ENCODE data around the gene B3GAT3.

DNA sequence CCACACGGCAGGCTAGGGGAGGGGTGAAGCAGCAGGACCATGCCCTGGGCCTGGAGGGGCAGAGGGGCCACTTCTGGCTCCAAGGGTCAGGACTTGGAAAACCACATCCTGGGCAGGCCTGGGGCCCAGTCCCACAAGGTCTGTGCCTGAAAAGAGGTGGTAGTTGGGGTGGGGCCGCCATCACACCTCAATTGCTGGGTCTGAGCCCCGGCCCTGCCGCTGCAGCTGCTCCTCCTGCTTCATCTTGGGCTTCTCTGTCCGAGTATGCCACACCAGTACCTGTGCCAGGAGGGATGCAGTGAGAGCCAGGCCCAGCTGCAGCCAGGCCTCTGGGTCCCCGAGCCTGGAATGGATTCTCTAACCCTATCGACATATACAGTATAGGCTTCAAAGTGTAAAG lies 6.3 kb downstream of the B3GAT3 start:
- TF ChIP-seq, protein P1, sequence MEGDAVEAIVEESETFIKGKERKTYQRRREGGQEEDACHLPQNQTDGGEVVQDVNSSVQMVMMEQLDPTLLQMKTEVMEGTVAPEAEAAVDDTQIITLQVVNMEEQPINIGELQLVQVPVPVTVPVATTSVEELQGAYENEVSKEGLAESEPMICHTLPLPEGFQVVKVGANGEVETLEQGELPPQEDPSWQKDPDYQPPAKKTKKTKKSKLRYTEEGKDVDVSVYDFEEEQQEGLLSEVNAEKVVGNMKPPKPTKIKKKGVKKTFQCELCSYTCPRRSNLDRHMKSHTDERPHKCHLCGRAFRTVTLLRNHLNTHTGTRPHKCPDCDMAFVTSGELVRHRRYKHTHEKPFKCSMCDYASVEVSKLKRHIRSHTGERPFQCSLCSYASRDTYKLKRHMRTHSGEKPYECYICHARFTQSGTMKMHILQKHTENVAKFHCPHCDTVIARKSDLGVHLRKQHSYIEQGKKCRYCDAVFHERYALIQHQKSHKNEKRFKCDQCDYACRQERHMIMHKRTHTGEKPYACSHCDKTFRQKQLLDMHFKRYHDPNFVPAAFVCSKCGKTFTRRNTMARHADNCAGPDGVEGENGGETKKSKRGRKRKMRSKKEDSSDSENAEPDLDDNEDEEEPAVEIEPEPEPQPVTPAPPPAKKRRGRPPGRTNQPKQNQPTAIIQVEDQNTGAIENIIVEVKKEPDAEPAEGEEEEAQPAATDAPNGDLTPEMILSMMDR (IDR thresholded peaks at IDR 0.05; ENCODE audit: borderline replicate concordance, extremely low read depth, low read length, poor library complexity, severe bottlenecking): no peak
- TF ChIP-seq EZH2 (IDR thresholded peaks at IDR 0.05; ENCODE audit: borderline replicate concordance, low read depth, low read length, severe bottlenecking): no peak

Measured in DND-41 (cell line).